ENCODE measurements around the gene HS6ST3.

DNA sequence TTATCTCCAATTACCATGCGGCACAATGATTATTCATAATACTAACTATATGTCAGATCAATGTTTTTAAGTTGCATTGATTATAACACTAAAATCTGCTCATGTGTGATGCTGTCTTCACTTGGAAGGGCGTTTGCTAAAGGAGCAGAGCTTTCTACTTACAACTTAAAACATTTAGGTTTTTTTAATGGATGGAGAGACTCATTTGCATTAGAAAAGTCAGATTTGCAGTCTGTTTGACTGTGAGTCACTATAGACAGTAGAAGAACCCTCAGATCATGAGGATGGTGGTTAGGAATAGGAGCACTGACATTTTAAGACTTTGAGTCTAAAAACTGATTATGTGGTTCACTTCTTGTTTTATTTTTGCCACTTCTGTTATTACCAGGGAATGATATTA lies 364.6 kb downstream of the HS6ST3 start:
- TF ChIP-seq POLR2AphosphoS5 (IDR thresholded peaks at IDR 0.05; ENCODE audit: low read depth, low read length), result no peak
- TF ChIP-seq POLR2A (IDR thresholded peaks at IDR 0.05; ENCODE audit: low read depth, low read length), result no peak
- TF ChIP-seq TAF1 (IDR thresholded peaks at IDR 0.05; ENCODE audit: borderline replicate concordance, low read depth, low read length), result no peak

Measured in GM12892 (cell line).